ENCODE results near the gene ALPG.
"Not testable (repeated sequence)": the region's sequence is repeated elsewhere in the genome, so short reads cannot be mapped to it uniquely, and the experiment has no call there.

GRCh38 chr2:232433622-232434021 lies 27.0 kb downstream of the ALPG start:
- not testable (repeated sequence) for TF ChIP-seq CTCF, EZH2, EZH2phosphoT487 (IDR thresholded peaks at IDR 0.05)
